GM21381 (cell line): ENCODE measurements around the gene CELF4.
A peak's percentile ranks its signal among the peaks of the same experiment; 100 is the strongest.

Source experiments
- ATAC-seq: cut with Tn5 transposase; IDR thresholded peaks from one replicate; pipeline ENCODE4 v1.9.1; 2021; ENCODE audit warnings: mild to moderate bottlenecking, moderate library complexity; ENCODE audit not compliant: unreplicated experiment

The CELF4 gene

DNA sequence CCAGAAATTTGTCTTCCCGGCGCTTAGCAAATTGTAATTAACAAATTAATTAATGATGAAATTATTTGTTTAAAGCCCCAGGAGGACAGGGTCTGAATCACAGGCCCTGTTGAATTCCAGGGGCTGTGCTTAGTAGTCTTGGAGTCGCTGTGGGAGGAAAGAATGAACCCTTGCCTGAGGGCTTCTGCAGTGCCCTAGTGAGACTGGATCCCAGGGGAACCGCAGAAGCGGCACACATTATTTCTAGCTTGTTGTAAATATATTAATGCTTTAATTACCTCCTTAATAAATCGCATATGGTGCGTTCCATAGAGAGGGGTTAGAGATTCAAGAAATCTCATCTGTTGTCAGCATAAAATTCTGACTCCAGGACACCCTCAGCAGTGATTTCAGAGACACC, 235.4 kb downstream of the CELF4 start:
- no peak for ATAC-seq

DNA sequence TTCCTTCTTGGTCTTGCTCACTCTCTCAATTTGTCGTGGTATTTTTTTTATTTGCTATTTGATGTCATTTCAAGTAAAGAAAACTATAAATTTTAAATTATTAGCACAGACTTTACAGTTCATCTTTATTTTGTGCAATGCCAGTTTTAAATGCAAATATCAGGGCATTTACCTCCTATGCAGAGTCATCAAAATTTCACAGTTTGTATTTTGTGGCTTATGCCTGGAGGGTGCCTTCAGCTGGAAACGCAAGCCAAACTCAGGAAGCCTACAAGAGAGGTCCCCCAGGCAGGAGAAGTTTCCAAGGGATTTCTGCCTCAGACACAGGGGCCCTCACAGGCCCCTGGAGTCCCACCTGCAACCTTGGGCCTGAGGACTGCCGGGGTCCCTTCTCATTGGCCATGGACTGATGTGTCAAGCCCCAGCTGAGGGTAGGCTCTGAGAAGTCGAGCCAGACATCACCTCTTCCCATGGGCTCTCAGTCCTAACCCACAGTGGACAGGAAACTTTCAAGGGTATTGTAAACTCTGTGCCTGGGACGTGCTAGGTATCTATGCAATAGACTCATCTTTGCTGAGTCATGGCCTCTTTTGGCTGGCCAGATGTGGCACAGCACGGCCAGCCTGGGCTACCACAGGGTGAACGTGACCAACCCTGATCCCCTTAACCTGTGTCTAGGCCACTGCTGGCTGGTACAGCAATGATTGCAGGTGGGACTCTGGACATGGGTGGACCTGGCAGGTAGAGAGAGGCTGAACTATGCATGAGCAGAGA, 236.5 kb downstream of the CELF4 start:
- ATAC-seq, result no peak

DNA sequence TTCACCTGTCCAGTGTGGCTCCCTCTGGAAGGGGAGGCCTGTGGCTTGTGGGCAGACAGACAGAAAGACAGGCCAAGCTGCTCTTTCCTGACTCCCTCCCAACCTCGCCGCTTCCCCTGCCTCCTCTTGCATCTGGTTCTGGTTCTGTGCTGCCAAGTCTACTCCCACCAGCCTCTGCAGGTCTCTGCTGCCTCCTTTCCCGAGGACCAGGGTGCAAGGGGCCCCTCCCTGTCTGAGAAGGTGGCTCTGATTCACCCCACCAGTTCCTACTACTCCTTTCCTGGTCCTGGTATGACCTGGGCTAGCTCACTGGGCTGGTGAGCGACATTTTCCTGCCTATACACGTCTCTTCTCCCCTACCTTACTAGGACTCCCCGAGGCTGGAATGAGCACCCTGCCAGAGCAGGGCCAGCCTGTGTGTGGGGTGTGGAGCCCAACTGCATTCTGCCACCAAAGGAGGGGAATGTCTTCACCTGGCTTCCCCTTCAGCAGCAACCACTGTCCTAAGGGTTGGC, 238.5 kb downstream of the CELF4 start:
- ATAC-seq, result no peak

DNA sequence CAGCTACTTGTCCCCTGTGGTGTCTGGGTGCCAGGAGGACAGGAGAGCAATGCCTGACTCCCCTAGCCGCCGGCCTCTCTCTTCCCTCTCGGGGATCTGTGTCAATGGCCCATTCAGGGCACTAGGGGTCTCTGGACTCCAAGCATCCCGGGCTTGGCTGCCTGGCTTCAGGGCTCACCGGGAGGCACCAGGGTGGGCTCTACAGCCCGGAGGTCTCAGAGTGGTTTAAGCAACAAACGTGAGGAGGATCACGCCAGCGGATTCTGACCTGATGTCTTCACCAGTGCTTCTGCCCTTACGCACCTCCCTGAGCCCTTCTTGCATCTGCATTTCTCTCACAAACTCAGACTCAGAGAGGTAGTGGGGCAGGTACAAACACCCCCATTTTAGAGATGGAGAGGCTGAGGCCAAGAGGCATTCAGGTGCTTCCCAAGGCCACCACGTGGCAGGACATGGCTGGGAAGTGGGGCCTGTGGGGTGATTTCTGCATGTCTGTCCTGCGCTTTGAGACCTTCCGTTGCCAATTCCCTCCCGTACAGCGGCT, 243.0 kb downstream of the CELF4 start:
- ATAC-seq, result peak; percentile 84

DNA sequence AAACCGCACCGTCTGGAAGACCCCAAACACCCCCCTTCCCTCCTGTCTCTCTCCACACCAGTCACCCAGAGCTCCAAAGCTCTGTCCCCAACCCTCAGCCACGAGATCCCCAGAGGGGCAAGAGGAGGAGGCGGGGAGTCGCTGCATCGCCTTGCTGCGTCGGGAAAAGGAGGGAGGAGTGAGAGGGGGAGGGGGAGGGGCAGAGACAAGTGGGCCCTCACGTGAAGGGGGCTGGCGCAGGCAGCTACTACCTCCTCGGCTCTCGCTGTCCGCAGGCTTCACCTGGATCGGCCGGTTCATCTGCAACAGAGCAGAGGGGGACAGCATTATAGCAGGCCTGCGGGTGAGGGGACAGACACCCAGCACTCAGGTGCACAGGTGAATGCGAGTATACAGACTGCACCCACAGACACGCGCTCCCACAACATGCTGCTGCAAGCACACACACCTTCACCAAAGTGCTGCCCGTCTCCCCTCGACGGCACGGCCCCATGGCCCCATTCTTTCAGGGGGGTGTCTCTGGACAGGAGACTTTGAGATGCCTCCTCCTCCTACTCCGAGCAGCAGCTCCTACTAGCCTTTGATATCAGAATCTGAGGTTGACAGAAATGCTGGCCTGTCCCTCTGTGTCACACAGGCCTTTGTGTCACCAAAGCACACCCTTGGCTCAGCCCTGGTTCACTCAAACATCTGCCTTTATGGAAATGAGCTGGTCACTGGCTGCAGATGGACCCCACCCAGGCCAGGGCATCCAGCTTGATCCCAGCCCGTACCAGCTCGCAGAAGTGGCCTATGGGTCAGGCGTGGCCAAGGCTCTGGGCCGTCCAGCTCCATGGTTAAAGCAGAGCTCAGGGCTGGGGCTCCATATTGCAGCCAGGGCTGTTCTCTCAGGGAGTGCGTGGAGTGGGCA, 243.8 kb downstream of the CELF4 start:
- ATAC-seq, result peak; percentile 9

DNA sequence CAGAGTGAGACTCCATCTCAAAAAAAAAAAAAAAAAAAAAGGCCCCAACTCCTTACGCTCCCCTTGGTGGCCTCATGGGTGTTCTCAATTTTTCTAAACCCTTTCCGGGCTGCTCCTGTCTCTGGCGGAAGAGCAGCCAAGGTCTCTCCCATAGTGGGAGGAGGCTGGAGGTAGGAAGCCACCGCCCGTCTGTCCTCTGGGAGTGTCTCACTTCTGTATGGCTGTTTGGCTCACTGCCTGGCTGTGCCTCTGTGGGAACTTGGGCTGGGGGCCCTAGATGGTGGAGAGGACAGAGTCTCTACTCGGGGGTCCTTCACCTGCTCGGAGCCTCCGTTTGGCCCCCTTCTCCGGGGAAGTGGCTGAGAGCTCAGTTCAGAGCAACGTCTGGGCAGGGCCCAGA, 245.3 kb downstream of the CELF4 start:
- ATAC-seq, result no peak

DNA sequence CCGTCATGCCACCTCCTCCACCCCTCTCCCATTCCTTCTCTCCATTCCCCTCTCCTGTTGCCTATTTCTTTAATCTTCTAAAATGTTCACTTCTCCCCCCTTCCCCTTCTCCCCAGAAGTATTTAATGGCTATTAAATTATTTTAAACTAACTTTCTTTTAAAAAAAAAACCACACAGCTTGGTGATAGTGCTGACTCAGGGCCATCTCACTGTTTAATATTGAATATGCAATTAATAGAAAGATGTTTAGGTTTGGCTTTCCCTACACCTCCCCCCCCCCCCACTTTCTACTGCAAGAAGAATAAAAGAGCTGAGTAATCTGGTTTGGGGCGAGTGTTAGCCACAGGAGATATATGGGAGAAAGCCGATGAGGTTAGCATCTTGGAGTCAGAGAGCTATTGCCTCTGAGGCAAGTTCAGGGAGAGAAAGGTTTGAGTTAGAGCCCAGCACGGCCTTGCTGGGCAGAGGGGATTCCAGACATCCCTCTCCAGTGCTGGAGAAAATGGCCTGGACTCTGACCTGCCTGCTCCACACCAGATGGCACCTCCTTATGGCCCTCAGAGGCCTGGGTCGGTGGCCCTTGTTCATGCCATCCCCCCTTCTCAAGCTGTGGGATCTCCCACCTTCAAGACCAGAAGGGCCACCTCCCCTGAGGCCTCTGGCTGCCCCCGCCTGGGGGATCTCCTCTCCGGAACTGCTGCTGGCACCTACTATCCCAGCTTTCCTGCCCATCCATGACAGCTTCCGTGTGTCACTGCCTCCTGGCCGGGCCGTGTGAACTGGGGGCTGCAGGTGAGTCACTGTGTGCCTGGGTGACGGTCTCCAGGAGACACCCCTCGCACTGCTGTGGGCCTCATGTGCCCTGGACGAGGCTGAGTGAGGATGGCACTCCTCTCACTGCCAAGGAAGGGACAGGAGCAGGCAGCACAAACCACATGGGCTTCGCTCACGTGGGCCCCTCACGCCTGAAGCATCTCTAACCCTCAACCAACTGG, 246.9 kb downstream of the CELF4 start:
- no peak for ATAC-seq

DNA sequence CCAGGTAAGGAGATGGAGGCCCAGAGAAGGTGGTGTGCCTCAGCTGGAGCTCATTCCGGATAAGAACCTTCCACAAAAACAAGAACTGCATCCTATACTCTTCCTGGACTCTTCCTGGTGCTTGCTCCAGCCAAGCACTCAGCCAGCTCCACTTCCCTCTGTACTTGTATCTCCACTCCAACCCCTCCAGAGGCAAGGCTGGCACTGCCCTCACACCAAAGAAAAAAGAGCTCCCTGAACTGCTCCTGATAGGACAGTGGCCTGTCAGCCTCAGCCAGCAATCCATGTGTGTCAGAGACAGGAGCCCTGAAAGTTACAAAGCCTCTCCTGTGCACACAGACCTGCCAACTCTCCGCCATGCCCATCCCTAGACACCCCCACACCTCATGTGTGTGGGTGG, 248.1 kb downstream of the CELF4 start:
- ATAC-seq, result no peak

DNA sequence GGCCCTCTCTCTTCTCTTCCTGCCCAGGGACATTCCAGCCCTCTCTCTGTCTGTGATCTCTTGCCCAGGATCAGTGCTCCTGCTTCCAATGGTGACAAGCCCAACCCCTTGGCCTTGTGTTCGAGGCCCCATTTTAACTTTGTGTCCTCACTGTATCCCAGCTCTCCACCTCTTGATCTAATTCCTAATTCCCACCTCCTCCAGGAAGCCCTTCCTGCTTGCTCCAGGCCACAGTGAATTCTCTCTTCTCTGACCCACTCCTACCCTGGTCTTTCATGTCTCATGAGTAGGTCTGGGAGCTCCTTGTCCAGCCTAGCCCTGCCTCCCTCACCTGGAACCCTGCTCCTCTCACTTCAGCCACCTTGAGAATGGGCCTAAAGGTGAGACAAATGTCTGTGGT, 249.1 kb downstream of the CELF4 start:
- no peak for ATAC-seq

DNA sequence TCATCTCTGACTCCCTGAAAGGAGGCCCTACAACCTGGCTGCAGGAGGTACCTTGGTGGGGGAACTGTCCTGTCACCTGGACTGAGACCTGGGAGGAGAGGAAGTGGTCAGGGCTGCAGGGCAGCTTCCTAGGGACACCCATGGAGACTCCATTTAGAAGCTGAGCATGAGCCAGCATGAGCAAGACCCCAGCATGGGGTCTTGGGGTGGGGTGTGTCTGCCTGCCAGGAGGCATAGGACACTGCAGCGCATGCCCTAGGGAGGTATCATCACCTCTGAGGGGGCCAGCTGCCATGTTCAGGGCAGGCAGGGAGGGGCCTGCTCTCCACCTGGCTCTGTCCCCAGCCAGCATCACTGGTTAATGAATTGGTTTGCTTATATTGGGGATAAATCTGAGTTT, 249.7 kb downstream of the CELF4 start:
- ATAC-seq, result no peak

DNA sequence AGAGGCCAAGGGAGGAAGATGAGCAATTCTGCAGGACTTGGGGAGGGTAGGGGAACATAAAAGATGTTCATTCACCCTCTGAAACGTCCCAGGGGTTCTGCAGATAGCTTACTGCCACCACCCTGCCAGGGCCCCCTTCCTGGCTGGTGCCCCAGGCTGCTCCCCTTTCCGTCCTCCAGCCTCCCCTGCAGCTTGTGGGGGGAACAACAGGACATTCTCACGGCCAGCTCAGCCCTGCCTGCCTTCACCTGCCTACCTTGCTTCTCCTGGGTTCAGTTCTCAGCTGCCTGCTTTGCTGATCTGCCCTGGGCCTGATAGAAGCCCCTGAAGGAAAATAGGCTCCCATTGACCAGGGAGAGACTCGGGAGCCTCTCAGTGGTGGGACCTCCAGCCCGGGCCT, 251.1 kb downstream of the CELF4 start:
- no peak for ATAC-seq

DNA sequence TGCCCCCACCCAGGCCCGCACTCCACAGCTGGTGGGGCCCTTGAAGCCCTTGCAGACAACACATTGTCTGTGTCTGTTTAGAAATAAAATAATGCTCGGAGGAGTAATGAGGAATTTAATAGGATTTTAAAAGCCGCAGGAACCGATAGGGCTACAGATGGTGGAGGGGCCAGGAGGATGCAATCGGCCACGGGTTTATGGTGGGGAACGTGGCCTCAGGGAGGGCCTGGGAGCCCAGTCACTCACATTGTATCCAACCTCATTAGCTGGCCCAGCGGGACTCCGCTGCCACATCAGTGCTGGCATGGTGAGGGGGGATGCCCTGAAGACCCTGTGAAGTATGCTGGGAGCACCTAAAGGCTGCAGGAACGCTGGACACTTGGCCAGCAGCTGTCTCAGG, 252.0 kb downstream of the CELF4 start:
- ATAC-seq, result no peak

DNA sequence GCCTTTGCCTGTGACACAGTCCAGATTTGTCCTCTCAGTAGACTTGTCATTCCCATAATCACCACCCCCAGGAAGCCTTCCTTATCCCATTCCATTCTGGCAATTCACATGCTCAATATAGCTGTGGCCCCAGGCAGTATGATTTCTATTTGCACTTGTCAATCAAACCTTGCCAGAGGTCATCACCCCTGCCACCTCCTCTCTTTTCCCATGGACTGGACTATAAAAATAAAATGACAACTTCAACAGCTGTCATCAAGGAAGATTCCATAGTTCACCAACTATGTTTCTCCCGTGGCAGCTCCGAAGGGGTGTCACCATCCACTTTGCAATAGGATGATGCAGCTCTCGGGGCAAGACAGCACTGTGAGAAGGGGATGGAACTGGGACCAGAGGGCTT, 255.7 kb downstream of the CELF4 start:
- ATAC-seq, result no peak

DNA sequence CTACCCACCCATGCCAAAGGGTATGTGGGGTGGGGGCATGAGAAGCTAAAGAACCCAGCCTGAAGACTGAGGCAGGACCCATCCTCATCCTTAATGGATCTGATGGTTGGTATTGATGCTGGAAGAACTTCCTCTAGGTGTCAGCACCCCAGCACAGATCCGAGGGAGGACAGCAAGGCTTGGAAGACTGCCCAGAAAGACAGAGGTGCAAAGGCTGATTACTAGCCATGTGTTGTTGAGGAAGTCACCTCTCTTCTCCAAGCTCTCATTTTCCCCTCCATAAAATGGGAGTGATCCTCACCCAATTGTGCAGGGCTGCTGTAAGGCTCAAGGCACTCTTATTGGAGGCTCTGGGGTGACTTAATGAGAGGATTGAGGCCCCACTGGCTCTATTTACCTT, 256.5 kb downstream of the CELF4 start:
- ATAC-seq, result no peak

DNA sequence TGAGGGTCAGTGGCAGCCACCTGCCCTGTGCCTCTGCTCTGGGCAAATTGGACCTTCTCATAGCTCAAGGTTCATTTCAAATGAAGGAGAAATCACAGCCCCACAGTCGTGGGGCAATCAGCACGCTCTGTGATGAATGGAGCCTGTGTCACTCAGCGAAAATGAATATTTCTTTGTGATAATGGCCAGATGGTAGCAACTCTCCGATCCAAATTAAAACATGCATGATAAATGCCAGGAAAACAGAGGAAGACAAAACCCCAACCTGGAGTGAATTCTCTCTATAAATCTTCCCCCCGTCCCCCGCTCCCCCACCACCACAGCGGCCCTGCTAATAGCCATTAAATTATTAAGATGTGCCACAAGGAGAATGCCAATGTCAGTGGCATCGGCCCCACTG, 258.4 kb downstream of the CELF4 start:
- no peak for ATAC-seq

DNA sequence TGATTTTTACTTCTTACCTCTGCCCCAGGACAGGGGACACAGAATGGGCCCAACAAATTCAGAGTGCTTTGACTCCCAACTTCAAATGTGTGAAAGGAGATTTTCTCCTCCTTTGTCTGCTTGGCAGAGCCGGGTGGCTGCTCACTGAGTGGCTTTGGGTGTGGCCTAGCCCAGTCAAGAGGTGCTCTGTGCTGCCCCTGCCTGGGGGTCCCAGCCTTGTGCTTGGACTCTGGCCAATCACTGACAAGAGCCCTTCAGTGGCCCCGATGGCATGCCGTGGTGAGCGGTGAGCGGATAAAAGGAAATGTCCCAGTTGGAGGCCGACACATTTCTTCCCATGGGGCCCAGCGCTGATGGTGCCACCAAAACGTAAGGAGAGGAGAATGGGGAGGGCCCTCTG, 259.2 kb downstream of the CELF4 start:
- ATAC-seq, result no peak

DNA sequence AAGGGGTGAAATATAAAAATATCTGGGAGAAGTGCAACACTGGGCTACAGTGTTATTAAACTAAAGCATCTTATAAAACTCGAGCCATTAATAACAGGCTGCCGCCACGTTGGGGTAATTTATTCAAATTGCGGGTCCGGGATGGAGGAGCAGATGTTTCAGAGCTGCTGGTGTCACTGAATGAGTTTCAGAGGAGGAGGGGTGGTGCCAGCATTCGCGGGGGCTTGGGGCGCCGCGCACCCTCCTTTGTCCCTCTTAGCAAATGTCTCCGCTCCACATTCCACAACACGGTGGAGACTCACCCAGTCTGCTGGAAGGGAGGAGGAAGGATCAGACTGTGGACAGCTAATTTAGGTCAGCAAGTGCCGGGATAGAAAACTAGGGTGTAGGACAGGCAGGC, 260.5 kb downstream of the CELF4 start:
- no peak for ATAC-seq

DNA sequence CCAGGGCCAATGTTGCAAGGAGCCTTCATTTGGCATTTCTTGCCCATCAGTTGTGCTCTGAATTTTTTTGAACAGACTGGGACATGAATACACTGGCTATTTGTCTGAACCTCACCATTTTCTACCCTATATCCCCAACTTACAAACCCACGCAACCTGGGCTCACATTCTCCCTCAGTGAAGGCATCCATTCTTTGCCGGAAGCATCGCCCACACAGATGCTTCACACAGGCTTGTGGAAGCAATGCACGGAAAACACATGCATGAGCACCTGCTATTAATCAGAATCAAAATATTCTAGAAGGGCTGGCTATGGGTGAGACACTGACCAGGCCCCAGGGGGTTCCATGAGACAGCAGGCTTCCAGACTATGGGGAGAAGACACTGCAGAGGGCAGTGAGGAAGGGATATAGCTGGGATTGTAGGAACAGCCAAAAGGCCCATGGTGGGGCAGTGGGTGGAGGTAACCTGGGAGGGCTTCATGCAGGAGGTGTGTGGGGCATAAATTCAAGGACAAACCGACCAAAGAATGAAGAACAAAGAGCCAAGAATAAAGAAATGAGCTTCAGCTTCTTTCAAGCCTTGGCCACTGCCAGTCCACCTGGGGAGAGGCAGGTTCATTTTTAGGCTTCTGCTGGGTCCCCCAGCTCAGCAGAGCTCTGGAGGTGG, 261.5 kb downstream of the CELF4 start:
- ATAC-seq, result no peak

DNA sequence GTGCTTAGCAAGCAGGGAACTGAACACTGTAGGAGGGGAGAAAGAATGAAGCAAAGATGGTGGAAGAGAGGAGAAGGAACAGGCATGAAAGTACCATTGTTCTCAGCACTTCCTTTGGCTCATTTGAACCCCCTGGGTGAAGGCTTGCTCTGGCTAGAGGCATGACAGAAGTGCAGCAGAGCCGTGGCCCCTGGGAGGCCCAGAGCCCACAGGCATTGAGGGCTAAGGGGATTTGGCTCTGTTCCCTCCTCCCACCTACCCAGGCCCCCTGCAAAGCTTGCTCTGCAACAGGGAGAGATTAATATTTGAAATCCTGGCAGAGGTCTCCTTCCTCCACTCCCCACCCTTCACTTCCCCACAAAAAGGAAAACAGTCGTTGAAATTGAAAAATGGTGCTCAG, 262.6 kb downstream of the CELF4 start:
- no peak for ATAC-seq

DNA sequence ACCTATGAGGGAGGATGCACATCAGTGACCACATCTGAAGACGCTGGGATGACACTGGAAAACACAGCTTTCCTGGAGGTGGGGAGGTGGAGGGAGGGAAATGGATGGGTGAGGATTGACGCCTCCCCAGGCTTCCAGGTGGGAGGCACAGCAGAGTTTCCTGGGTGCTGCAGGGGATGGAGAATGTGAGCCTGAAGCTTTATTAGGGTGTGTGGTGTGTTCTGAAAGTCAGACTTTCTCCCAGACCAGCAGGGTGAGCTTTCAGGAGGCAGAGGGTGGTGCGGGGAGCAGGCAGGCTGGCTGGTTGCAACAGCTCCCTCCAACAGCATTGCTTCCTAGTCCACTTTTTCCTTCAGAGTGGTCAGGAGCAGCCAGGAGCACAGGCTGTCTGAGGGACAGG, 263.1 kb downstream of the CELF4 start:
- ATAC-seq, result no peak
